HCT116 (cell line): ENCODE measurements around the gene RPS6KA1.

Experiments used
- POLR2AphosphoS5 ChIP-seq: IDR thresholded peaks from 2 replicates; pipeline ENCODE4 v1.6.1; 2011; ENCODE audit warnings: mild to moderate bottlenecking, low read depth, low read length, moderate library complexity
- TF ChIP-seq, protein P1 (sequence below), 3 experiments: fragments of 200-600 bp in 1 of 3; sonication (generic) in 1 of 3; IDR thresholded peaks in 2 of 3; conservative IDR thresholded peaks in 1 of 3; 2 replicates each; pipeline ENCODE4 v1.5.1; 2012 to 2017; ENCODE audit warnings: low read depth in 2 of 3, low read length in 2 of 3, antibody characterized with exemption in 1 of 3, borderline replicate concordance in 1 of 3, control low read depth in 1 of 3, mild to moderate bottlenecking in 1 of 3, mixed read lengths in 1 of 3, mixed run types in 1 of 3, moderate library complexity in 1 of 3; ENCODE audit not compliant: insufficient read depth in 1 of 3

DNA sequence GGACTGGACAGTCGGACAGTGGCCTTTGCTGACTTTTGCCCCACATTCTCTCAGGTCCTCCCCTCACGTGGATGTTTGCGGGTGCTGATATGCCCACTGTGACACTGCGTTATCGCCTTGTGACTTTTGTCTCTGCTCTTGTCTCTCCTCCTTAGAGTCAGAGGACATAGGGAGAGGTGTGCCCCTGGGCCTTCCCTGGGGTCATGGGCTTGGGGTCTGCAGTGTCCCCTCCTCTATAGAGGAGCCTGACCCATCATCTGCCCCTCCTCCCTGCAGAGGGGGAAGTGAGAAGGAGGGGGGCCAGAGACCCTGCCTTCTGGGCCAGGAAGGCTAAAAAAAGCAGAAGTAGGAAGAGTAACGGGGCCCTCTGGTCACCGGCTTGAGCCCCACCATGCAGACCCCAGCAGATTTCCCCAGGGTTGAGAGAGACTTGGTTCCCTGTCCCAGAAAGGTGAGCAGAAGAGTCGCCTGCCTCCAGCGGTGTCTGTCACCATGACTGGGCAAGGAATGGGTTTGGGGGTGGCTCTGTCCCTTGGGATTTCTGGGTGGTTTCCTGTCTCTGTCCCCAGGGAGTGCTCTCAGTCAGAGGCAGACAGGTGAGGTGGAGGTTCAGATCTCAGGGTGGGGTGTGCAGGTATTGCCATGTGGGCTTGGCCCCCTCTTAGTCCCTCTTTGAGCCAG is 13.3 kb downstream of the RPS6KA1 start:
- TF ChIP-seq, protein P1, sequence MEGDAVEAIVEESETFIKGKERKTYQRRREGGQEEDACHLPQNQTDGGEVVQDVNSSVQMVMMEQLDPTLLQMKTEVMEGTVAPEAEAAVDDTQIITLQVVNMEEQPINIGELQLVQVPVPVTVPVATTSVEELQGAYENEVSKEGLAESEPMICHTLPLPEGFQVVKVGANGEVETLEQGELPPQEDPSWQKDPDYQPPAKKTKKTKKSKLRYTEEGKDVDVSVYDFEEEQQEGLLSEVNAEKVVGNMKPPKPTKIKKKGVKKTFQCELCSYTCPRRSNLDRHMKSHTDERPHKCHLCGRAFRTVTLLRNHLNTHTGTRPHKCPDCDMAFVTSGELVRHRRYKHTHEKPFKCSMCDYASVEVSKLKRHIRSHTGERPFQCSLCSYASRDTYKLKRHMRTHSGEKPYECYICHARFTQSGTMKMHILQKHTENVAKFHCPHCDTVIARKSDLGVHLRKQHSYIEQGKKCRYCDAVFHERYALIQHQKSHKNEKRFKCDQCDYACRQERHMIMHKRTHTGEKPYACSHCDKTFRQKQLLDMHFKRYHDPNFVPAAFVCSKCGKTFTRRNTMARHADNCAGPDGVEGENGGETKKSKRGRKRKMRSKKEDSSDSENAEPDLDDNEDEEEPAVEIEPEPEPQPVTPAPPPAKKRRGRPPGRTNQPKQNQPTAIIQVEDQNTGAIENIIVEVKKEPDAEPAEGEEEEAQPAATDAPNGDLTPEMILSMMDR (IDR thresholded peaks at IDR 0.05 in 2 of 3, conservative IDR thresholded peaks at IDR 0.05 in 1 of 3; ENCODE audit: borderline replicate concordance in 1 of 3, insufficient read depth in 1 of 3, low read depth in 2 of 3, low read length in 2 of 3): no peak
- TF ChIP-seq POLR2AphosphoS5: no peak
